Mammary microvascular endothelial cell (primary cell): ENCODE data around the gene ADRB1. TPM values are rescaled to one million over a fixed set of nuclear protein-coding genes. Genes with fewer than 3 reads are reported as not detected.

ENCODE experiments used
- total RNA-seq: library from RNA; depleted of rRNA; stranded (reverse); fragments of >200 nt; gene quantifications from 2 replicates; pipeline ENCODE4 v1.2.3, GENCODE V29; 2015

Gene ADRB1
- 1.5 and 2.1 TPM in 2 replicates for total RNA-seq

DNA sequence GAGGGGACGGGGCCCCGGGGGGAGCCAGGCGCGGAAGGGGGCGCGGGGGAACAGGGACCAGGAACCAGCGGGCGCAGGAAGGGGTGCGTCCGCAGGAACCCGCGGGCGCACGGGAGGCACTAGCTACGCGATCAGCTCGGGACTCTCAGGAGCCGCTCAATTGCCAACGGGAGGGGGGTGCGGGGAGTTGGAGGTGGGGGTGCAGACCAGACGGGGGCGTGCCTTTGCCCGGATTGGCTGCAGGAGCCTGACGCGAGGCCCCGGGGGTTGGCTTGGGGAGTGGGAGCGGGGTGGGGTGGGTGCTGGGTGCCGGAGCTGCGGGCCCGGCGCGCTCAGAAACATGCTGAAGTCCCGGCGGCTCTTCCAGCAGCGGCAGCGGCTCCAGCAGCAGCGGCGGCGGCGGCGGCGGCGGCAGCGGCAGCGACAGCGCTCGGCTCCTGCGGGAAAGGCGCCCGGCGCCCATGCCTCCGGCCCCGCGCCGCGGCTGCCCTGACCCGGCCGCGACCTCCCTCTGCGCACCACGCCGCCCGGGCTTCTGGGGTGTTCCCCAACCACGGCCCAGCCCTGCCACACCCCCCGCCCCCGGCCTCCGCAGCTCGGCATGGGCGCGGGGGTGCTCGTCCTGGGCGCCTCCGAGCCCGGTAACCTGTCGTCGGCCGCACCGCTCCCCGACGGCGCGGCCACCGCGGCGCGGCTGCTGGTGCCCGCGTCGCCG, at the start of gene ADRB1:
Gene ADRB1 (plus strand): TSS at position 335 of the 715 bp plus-strand sequence. CDS start 267 bp downstream, at position 602.

Other genes starting within 250 kb of the ADRB1 start
- gene DCLRE1A, start 189.8 kb upstream of the ADRB1 start, total RNA-seq = 4.2 and 5.5 TPM in 2 replicates
- 34.0 and 34.9 TPM in 2 replicates for gene NHLRC2, start 189.2 kb upstream of the ADRB1 start, total RNA-seq
- gene CCDC186, start 130.3 kb downstream of the ADRB1 start, total RNA-seq = 6.9 and 7.8 TPM in 2 replicates
- 0.07 TPM in 1 of 2 replicates, not detected in the other for gene TDRD1, start 135.5 kb downstream of the ADRB1 start, total RNA-seq
- gene VWA2, start 195.4 kb downstream of the ADRB1 start, total RNA-seq = not detected in 2 replicates